ENCODE measurements around the gene OR6Q1. TPM values are rescaled to one million over a fixed set of nuclear protein-coding genes. Genes with fewer than 3 reads are reported as not detected.

Gene OR6Q1
- not detected in 2 replicates for total RNA-seq

GRCh38 chr11:58030653-58031052, at the start of gene OR6Q1:
TSS of gene OR6Q1 (plus strand) at chr11:58030953. CDS start at chr11:58030953, 0 bp downstream.

GRCh38 chr11:58023435-58023931, 7.3 kb upstream of the OR6Q1 start, which contains the start of gene OR9Q1:
TSS of gene OR9Q1 (plus strand) at chr11:58023881. CDS start at chr11:58179445, 155,564 bp downstream.

Other genes with a start within 250 kb of the OR6Q1 start
- not detected in 2 replicates for gene OR9Q1, start 7.1 kb upstream of the OR6Q1 start, total RNA-seq
- gene OR9I1, start 94.6 kb downstream of the OR6Q1 start, total RNA-seq: not detected in 2 replicates
- not detected in 2 replicates for gene OR9Q2, start 158.1 kb downstream of the OR6Q1 start, total RNA-seq
- not detected in 2 replicates for gene OR1S2, start 173.2 kb downstream of the OR6Q1 start, total RNA-seq
- gene OR1S1, start 181.8 kb downstream of the OR6Q1 start, total RNA-seq: not detected in 2 replicates
- not detected in 2 replicates for gene OR10Q1, start 198.0 kb downstream of the OR6Q1 start, total RNA-seq
- not detected in 2 replicates for gene OR10W1, start 237.3 kb downstream of the OR6Q1 start, total RNA-seq